ENCODE results near the gene SPANXN1. TPM values are rescaled to one million over a fixed set of nuclear protein-coding genes. Genes with fewer than 3 reads are reported as not detected.

SPANXN1 gene, protein sequence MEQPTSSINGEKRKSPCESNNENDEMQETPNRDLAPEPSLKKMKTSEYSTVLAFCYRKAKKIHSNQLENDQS
- not detected in 5 replicates for total RNA-seq (2022; extraction: Qiagen RNA extraction)

DNA sequence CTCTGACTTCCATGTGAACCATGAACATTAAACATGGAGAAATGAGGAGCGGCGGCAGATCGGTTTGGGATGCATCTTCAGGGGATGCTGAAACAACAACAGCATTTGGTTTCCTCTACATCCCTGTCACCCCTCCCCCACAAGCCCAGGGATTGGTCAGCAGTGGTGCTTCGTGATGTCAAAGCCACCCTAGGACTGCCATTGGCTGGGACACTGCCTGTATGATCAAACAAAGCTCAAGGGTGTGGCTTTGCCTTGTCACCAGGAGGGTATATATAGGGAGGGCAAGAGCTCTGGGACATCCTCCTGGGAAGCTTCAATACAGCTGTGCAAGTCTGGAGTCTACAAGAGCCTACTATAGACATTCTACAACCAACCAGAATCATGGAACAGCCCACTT lies at the start of gene SPANXN1:
Gene SPANXN1, plus strand, starts transcription at position 301 of the 400 bp plus-strand sequence. Its CDS starts 84 bp downstream, at position 385.

Measured in A549 treated with dexamethasone at 1 μM for 4 hours (cell line).